ENCODE results near the gene TRIO. TPM values are rescaled to one million over a fixed set of nuclear protein-coding genes. Genes with fewer than 3 reads are reported as not detected.

TRIO gene
- total RNA-seq, 1 donor from 2014 or later: 71.6 TPM

- FAIRE-seq: no peak
- TF ChIP-seq CTCF (IDR thresholded peaks at IDR 0.05; ENCODE audit: insufficient read depth, low read length, severe bottlenecking): no peak
- no peaks in the 10 kb centered on the region for H3K27me3 ChIP-seq (ENCODE audit: control insufficient read depth, insufficient read depth, low read length)
- DNase-seq (ENCODE audit: low read depth): no peak
- peaks cover 22% of the 10 kb centered on the region for H3K36me3 ChIP-seq (ENCODE audit: control insufficient read depth, insufficient read depth, low read length)
- no peak overlapping the region for H3K4me3 ChIP-seq (ENCODE audit: low read depth, low read length)
Measured at GRCh38 chr5:14355391-14355790, 212.2 kb downstream of the TRIO start.

GRCh38 chr5:14356305-14356704, 213.2 kb downstream of the TRIO start:
- Histone ChIP-seq H3K27me3 (ENCODE audit: control insufficient read depth, insufficient read depth, low read length) (no peaks in the 10 kb centered on the region), H3K4me3 (ENCODE audit: low read depth, low read length) (no peak overlapping the region), H3K36me3 (ENCODE audit: control insufficient read depth, insufficient read depth, low read length) (peaks cover 26% of the 10 kb centered on the region)
- no peak for FAIRE-seq
- no peak for TF ChIP-seq CTCF (IDR thresholded peaks at IDR 0.05; ENCODE audit: insufficient read depth, low read length, severe bottlenecking)
- DNase-seq (ENCODE audit: low read depth): no peak

- Histone ChIP-seq H3K27me3 (ENCODE audit: control insufficient read depth, insufficient read depth, low read length) (no peaks in the 10 kb centered on the region), H3K4me3 (ENCODE audit: low read depth, low read length) (no peak overlapping the region), H3K36me3 (ENCODE audit: control insufficient read depth, insufficient read depth, low read length) (peaks cover 28% of the 10 kb centered on the region)
- FAIRE-seq: no peak
- no peak for DNase-seq (ENCODE audit: low read depth)
- TF ChIP-seq CTCF (IDR thresholded peaks at IDR 0.05; ENCODE audit: insufficient read depth, low read length, severe bottlenecking): no peak
Measured at GRCh38 chr5:14357441-14357840, 214.3 kb downstream of the TRIO start.

GRCh38 chr5:14357851-14358250, 214.7 kb downstream of the TRIO start:
- TF ChIP-seq CTCF (IDR thresholded peaks at IDR 0.05; ENCODE audit: insufficient read depth, low read length, severe bottlenecking): no peak
- Histone ChIP-seq H3K36me3 (ENCODE audit: control insufficient read depth, insufficient read depth, low read length) (peaks cover 28% of the 10 kb centered on the region), H3K4me3 (ENCODE audit: low read depth, low read length) (no peak overlapping the region), H3K27me3 (ENCODE audit: control insufficient read depth, insufficient read depth, low read length) (no peaks in the 10 kb centered on the region)
- DNase-seq (ENCODE audit: low read depth) (no peak), FAIRE-seq (no peak)

GRCh38 chr5:14358536-14358935, 215.4 kb downstream of the TRIO start:
- peaks cover 28% of the 10 kb centered on the region for H3K36me3 ChIP-seq (ENCODE audit: control insufficient read depth, insufficient read depth, low read length)
- FAIRE-seq (no peak), DNase-seq (ENCODE audit: low read depth) (no peak)
- no peak for TF ChIP-seq CTCF (IDR thresholded peaks at IDR 0.05; ENCODE audit: insufficient read depth, low read length, severe bottlenecking)
- H3K27me3 ChIP-seq (ENCODE audit: control insufficient read depth, insufficient read depth, low read length): no peaks in the 10 kb centered on the region
- H3K4me3 ChIP-seq (ENCODE audit: low read depth, low read length): no peak overlapping the region
